HG03095 (cell line): ENCODE results near the gene TAF11L6.
"Not testable (repeated sequence)": the region's sequence is repeated elsewhere in the genome, so short reads cannot be mapped to it uniquely, and the experiment has no call there.

Source experiments
- ATAC-seq: cut with Tn5 transposase; IDR thresholded peaks from one replicate; pipeline ENCODE4 v1.9.1; 2021; ENCODE audit warnings: moderate library complexity; ENCODE audit not compliant: unreplicated experiment

The TAF11L6 gene

DNA sequence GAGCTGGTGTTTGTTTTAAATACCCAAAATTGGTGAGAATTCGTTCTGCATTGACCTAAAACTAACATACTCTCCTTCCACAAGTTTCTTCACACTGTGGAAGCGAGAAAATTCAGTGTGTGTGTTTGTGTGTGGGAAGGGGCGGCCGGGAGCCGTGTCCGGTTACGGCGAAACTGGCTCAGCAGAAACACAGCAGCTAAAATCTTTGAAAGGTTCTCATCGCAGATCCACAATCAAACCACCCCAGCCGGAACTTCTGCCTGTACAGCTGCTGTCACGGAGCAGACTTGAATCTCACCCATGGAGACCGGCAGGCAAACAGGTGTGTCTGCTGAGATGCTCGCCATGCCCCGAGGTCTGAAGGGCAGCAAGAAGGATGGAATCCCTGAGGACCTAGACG is at the start of gene TAF11L6:
Gene TAF11L6, plus strand, starts transcription at position 301 of the 400 bp plus-strand sequence.
- not testable (repeated sequence) for ATAC-seq

DNA sequence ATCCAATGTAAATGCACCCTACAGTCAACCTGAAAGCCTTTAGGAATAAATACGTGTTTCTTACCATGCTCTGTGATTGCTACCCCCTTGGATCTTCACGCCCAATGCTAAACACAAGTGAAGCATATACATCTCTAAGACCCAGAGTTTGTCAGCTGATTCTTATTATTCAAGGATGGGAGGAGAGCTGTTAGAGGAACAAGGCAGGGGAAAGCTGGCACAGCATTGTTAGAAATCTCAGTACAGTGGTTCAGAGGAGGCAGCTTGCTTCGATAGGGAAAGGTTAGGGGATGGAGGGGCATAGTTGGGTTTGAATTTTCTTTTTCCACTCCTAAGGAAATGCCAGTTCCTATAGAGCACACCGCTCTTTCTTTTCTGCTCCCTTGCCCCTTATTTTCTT is 47.1 kb upstream of the TAF11L6 start:
- no peak for ATAC-seq

DNA sequence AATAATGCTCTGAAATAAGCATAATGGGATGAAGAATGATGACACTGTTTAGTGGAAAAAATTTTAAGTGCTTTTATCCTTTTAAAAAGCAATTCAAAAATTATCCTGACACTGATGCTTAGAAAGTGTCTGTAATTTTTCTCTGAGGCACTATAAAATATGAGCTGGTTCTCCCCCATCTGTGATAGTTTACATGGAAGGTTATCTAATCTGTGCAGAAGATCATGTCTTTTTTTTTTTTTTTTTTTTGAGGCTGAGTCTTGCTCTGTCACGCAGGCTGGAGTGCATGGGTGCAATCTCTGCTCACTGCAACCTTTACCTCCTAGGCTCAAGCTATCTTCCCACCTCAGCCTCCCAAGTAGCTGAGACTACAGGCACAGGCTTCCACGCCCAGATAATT is 45.7 kb upstream of the TAF11L6 start:
- ATAC-seq = no peak

DNA sequence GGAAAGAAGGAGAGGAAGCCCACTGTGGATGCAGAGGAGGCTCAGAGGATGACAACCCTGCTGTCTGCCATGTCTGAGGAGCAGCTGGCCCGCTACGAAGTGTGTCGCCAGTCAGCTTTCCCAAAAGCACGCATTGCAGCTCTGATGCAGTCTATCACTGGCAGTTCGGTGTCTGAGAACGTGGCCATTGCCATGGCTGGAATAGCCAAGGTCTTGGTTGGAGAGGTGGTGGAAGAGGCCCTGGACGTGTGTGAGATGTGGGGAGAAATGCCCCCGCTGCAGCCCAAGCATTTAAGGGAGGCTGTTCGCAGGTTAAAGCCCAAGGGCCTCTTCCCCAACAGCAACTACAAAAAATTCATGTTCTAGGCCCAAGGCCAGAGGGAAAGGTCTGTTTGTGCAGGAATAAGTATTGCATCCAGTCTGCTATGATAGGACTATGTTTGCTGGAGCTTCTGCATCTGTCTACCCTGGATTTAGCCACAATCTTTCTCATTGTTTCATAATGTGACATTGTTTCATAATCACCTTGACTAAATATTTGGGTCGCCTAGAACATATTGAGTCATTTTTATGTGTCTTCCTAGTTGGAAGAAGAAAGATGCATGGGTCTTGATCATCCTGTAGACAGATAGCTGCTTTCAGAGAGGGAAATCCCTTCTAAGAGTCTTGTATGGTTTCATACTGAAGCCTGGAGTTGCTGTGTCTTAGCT is 41.9 kb upstream of the TAF11L6 start:
- ATAC-seq = not testable (repeated sequence)

DNA sequence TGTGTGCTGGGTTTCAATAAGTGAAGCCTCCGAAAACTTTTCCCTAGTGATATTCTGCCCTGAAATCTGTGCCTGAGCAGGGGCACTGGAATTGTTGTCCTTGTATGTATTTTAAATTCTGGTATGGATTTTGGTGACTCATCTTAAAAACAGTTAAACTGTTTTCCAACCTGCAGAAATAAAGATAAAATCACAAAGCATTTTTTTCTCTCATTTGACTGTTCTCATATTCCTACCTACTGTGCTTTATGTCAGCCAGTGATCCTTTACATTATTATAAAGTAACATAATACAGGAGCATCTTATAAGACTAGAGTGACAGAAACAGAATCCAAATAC is 41.3 kb upstream of the TAF11L6 start:
- no peak for ATAC-seq

DNA sequence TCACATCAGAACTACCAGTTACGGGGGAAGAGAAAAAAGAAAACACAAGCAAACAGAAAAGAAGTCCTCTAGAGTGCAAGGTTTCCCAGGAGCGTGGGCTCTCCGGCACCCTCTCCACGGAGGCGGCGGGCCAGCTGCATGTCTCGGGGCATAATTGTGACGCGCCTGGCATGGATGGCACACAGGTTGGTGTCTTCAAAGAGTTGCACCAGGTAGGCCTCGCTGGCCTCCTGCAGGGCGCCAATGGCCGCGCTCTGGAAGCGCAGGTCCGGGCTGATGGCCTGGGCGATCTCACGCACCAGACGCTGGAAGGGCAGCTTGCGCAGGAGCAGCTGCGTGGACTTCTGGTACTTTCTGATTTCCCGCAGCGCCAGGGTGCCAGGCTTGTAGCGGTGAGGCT is 37.2 kb upstream of the TAF11L6 start:
- not testable (repeated sequence) for ATAC-seq

DNA sequence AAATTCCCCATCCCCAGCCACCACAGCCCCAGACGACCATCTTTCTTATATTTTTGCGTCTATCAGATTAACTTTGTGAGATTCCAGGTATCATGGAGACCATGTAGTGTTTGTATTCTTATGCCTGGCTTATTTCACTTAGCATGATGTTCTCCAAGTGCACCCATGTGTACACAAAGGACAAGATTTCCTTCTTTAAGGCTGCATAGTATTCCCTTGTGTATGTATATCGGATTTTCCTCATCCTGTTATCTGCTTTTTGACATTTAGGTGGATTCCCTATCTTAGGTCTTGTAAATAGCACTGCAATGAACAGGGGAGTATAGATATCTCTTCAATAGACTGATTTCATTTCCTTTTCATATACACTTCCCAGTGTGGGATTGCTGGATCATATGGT is 35.7 kb upstream of the TAF11L6 start:
- ATAC-seq = no peak

DNA sequence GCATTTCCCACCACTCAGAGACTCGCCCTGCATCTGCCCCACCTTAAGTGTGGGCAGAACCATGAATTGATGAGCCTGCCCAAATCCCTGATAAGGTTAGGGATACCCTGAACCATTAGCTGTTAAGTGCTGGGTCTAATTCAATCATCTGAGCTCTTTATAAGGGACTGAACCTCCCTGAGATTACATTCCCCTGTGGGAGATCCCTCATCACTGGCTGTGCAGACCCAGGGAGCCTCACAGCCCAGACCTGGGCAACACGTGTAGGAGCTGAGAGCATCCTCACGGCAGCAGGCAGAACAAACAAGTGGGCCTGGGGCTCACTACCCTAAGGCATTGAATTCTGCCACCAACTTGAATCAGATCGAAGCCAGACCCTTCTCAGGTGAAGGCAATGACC is 31.0 kb upstream of the TAF11L6 start:
- ATAC-seq = no peak

DNA sequence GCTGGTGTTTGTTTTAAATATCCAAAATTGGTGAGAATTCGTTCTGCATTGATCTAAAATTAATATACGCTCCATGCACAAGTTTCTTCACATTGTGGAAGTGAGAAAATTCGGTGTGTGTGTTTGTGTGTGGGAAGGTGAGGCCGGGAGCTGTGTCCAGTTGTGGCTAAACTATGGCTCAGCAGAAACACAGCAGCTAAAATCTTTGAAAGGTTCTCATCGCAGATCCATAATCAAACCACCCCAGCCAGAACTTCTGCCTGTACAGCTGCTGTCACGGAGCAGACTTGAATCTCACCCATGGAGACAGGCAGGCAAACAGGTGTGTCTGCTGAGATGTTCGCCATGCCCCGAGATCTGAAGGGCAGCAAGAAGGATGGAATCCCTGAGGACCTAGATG is 30.5 kb upstream of the TAF11L6 start, which contains the start of gene TAF11L2:
Gene TAF11L2, plus strand, starts transcription at position 301 of the 400 bp plus-strand sequence.
- not testable (repeated sequence) for ATAC-seq

DNA sequence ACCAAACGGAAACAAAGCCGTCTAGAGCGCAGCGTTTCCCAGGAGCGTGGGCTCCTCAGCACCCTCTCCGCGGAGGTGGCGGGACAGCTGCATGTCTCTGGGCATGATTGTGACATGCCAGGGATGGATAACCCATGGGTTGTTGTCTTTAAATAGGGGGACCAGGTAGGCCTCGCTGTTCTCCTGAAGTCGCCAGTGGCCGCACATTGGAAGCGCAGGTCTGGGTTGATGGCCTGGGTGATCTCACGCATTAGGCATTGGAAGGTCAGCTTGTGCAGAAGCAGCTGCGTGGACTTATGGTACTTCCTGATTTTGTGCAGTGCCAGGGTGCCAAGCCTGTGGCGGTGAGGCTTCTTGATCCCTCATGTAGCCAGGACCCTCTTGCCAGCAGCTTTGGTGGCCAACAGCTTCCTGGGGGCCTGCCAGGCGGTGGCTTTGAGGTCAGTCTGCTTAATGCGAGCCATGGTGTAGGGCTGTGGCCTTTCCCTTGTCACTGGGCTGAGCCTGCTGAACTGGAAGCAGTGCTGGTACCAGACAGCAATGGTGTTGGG is 16.6 kb upstream of the TAF11L6 start:
- ATAC-seq = no peak

DNA sequence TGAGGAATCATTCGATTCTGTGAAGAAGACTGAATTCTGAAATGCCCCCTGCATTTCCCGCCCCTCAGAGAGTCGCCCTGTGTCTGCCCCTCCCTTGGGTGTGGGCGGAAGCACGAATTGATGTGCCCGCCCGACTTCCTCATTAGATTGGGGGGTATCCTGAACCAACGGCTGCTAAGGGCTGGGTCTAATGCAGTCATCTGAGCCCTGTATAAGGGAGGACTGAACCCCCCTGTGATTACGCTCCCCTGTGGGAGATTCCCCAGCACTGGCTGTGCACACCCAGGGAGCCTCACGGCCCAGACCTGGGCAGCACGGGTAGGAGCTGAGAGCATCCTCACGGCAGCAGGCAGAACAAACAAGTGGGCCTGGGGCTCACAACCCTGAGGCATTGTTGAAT is 10.9 kb upstream of the TAF11L6 start:
- not testable (repeated sequence) for ATAC-seq

DNA sequence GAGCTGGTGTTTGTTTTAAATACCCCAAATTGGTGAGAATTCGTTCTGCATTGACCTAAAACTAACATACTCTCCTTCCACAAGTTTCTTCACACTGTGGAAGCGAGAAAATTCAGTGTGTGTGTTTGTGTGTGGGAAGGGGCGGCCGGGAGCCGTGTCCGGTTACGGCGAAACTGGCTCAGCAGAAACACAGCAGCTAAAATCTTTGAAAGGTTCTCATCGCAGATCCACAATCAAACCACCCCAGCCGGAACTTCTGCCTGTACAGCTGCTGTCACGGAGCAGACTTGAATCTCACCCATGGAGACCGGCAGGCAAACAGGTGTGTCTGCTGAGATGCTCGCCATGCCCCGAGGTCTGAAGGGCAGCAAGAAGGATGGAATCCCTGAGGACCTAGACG is 10.4 kb upstream of the TAF11L6 start, which contains the start of gene TAF11L3:
Gene TAF11L3, plus strand, starts transcription at position 301 of the 400 bp plus-strand sequence.
- not testable (repeated sequence) for ATAC-seq

DNA sequence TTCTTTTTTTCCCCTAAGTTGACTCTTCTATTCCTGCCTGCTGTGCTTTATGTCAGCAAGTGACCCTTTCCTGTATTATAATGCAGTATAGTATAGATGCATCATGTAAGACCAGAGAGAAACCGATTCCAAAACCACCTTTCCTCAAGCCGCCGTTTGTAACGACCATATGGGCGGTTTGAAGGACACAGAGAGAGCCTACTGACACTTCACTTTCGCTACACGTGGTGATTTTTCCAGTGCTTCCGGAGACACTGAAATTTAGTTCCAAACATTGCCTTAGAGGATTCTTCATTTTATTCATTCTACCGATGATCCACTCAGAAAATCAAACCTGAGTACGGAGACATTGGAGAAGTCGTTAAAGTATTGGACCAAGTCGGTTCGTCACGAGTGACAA is 9.0 kb upstream of the TAF11L6 start:
- not testable (repeated sequence) for ATAC-seq

DNA sequence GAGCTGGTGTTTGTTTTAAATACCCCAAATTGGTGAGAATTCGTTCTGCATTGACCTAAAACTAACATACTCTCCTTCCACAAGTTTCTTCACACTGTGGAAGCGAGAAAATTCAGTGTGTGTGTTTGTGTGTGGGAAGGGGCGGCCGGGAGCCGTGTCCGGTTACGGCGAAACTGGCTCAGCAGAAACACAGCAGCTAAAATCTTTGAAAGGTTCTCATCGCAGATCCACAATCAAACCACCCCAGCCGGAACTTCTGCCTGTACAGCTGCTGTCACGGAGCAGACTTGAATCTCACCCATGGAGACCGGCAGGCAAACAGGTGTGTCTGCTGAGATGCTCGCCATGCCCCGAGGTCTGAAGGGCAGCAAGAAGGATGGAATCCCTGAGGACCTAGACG is 7.0 kb upstream of the TAF11L6 start, which contains the start of gene TAF11L4:
Gene TAF11L4, plus strand, starts transcription at position 301 of the 400 bp plus-strand sequence.
- ATAC-seq = not testable (repeated sequence)

DNA sequence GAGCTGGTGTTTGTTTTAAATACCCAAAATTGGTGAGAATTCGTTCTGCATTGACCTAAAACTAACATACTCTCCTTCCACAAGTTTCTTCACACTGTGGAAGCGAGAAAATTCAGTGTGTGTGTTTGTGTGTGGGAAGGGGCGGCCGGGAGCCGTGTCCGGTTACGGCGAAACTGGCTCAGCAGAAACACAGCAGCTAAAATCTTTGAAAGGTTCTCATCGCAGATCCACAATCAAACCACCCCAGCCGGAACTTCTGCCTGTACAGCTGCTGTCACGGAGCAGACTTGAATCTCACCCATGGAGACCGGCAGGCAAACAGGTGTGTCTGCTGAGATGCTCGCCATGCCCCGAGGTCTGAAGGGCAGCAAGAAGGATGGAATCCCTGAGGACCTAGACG is 3.5 kb upstream of the TAF11L6 start, which contains the start of gene TAF11L5:
Gene TAF11L5, plus strand, starts transcription at position 301 of the 400 bp plus-strand sequence.
- ATAC-seq = not testable (repeated sequence)

DNA sequence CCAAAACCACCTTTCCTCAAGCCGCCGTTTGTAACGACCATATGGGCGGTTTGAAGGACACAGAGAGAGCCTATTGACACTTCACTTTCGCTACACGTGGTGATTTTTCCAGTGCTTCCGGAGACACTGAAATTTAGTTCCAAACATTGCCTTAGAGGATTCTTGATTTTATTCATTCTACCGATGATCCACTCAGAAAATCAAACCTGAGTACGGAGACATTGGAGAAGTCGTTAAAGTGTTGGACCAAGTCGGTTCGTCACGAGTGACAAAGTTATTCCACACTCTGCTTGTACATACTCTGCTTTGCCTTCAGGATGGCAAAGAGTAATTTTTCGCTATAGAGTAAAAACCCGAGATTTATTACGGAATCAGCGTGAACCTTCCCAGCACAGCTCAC is 2.0 kb upstream of the TAF11L6 start:
- not testable (repeated sequence) for ATAC-seq
